Measurements from ENCODE around the gene PARD3B.

- no peak for TF ChIP-seq JUNB (IDR thresholded peaks at IDR 0.05; ENCODE audit: unreplicated experiment)
- no peak for TF ChIP-seq CTCF (conservative IDR thresholded peaks at IDR 0.05; ENCODE audit: low read depth in 2 of 2)
- TF ChIP-seq EZH2 (IDR thresholded peaks at IDR 0.05; ENCODE audit: low read depth, unreplicated experiment), result no peak
- TF ChIP-seq CREB1 (CRISPR knock-in tag; IDR thresholded peaks at IDR 0.05; ENCODE audit: low read depth), result no peak
- no peak for TF ChIP-seq EZH2phosphoT487 (IDR thresholded peaks at IDR 0.05; ENCODE audit: unreplicated experiment)
- TF ChIP-seq REST (IDR thresholded peaks at IDR 0.05; ENCODE audit: unreplicated experiment), result no peak
- no peak for TF ChIP-seq POLR2AphosphoS5 (IDR thresholded peaks at IDR 0.05; ENCODE audit: low read depth)
- TF ChIP-seq ZNF114 (CRISPR knock-in tag; IDR thresholded peaks at IDR 0.05), result no peak
- TF ChIP-seq NANOG (IDR thresholded peaks at IDR 0.05; ENCODE audit: borderline replicate concordance), result no peak
- TF ChIP-seq ZNF331 (CRISPR knock-in tag; IDR thresholded peaks at IDR 0.05; ENCODE audit: low read depth), result no peak
- TF ChIP-seq STAT1 (IDR thresholded peaks at IDR 0.05; ENCODE audit: unreplicated experiment), result no peak
These were observed 960.1 kb downstream of the PARD3B start for GRCh38 chr2:205505371-205505770.
